HL-60 (cell line): Measurements from ENCODE around the gene RNASEL.

ENCODE experiments used
- DNase-seq, 2 experiments: peaks; one replicate each; pipeline ENCODE4 v3.0.0-alpha.2; 2010 to 2020; ENCODE audit warnings: low read depth in 1 of 2, low spot score in 1 of 2
- H3K27ac ChIP-seq: fragments of 250-450 bp; sonication (Bioruptor Pico); replicated peaks from 2 replicates; pipeline ENCODE4 v1.5.1; 2020; ENCODE audit warnings: mild to moderate bottlenecking, moderate library complexity
- H3K27me3 ChIP-seq: fragments of 250-450 bp; sonication (Bioruptor Pico); 2 replicates; pipeline ENCODE4 v1.5.1; 2021; ENCODE audit warnings: mild to moderate bottlenecking, moderate library complexity; ENCODE audit not compliant: insufficient read depth, poor library complexity, severe bottlenecking
- H3K4me3 ChIP-seq: replicated peaks from 2 replicates; pipeline ENCODE4 v1.5.1; 2011; ENCODE audit warnings: mild to moderate bottlenecking, control low read depth, low read length; ENCODE audit not compliant: insufficient read depth
- GABPA ChIP-seq: IDR thresholded peaks from 2 replicates; pipeline ENCODE4 v1.6.1; 2012; ENCODE audit warnings: low read depth
- POLR2AphosphoS5 ChIP-seq: IDR thresholded peaks from 2 replicates; pipeline ENCODE4 v1.6.1; 2012; ENCODE audit warnings: low read depth
- SPI1 ChIP-seq: IDR thresholded peaks from 2 replicates; pipeline ENCODE4 v1.6.1; 2012; ENCODE audit warnings: low read depth, mild to moderate bottlenecking, borderline replicate concordance
- TF ChIP-seq, protein P1 (sequence below): IDR thresholded peaks from one replicate; pipeline ENCODE4 v1.5.1; 2011; ENCODE audit warnings: low read length, control low read depth, inconsistent platforms; ENCODE audit not compliant: insufficient read depth
- TF ChIP-seq, protein P2 (sequence below): IDR thresholded peaks from 2 replicates; pipeline ENCODE4 v1.6.1; 2012; ENCODE audit warnings: low read depth; ENCODE audit not compliant: insufficient replicate concordance

RNASEL gene

DNA sequence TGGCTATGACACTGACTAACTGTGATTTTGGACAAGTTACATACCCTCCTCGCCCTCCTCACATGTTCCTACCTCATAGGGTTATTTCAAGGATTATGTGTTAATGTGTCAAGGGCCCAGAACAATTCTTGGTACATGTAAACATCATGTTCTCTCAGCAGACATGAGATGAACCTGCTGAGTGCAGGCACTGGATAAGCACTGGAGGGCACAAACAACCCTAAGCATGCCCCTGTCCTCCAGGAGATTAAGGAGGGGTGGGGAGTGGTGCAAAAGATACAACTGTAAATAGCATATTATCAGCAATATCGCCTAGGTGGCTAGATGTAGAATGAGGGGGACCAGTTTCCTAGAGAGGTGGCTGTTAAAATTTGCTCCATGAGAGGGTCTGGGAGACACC lies 32.9 kb upstream of the RNASEL start:
- no peak for DNase-seq
- TF ChIP-seq POLR2AphosphoS5 (no peak), SPI1 (no peak), GABPA (no peak)
- TF ChIP-seq, protein P1, sequence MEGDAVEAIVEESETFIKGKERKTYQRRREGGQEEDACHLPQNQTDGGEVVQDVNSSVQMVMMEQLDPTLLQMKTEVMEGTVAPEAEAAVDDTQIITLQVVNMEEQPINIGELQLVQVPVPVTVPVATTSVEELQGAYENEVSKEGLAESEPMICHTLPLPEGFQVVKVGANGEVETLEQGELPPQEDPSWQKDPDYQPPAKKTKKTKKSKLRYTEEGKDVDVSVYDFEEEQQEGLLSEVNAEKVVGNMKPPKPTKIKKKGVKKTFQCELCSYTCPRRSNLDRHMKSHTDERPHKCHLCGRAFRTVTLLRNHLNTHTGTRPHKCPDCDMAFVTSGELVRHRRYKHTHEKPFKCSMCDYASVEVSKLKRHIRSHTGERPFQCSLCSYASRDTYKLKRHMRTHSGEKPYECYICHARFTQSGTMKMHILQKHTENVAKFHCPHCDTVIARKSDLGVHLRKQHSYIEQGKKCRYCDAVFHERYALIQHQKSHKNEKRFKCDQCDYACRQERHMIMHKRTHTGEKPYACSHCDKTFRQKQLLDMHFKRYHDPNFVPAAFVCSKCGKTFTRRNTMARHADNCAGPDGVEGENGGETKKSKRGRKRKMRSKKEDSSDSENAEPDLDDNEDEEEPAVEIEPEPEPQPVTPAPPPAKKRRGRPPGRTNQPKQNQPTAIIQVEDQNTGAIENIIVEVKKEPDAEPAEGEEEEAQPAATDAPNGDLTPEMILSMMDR, result no peak
- TF ChIP-seq, protein P2, sequence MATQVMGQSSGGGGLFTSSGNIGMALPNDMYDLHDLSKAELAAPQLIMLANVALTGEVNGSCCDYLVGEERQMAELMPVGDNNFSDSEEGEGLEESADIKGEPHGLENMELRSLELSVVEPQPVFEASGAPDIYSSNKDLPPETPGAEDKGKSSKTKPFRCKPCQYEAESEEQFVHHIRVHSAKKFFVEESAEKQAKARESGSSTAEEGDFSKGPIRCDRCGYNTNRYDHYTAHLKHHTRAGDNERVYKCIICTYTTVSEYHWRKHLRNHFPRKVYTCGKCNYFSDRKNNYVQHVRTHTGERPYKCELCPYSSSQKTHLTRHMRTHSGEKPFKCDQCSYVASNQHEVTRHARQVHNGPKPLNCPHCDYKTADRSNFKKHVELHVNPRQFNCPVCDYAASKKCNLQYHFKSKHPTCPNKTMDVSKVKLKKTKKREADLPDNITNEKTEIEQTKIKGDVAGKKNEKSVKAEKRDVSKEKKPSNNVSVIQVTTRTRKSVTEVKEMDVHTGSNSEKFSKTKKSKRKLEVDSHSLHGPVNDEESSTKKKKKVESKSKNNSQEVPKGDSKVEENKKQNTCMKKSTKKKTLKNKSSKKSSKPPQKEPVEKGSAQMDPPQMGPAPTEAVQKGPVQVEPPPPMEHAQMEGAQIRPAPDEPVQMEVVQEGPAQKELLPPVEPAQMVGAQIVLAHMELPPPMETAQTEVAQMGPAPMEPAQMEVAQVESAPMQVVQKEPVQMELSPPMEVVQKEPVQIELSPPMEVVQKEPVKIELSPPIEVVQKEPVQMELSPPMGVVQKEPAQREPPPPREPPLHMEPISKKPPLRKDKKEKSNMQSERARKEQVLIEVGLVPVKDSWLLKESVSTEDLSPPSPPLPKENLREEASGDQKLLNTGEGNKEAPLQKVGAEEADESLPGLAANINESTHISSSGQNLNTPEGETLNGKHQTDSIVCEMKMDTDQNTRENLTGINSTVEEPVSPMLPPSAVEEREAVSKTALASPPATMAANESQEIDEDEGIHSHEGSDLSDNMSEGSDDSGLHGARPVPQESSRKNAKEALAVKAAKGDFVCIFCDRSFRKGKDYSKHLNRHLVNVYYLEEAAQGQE, result no peak
- no peaks in the 10 kb centered on the region for H3K27me3 ChIP-seq
- H3K4me3 ChIP-seq, result no peak overlapping the region
- H3K27ac ChIP-seq, result no peak overlapping the region

DNA sequence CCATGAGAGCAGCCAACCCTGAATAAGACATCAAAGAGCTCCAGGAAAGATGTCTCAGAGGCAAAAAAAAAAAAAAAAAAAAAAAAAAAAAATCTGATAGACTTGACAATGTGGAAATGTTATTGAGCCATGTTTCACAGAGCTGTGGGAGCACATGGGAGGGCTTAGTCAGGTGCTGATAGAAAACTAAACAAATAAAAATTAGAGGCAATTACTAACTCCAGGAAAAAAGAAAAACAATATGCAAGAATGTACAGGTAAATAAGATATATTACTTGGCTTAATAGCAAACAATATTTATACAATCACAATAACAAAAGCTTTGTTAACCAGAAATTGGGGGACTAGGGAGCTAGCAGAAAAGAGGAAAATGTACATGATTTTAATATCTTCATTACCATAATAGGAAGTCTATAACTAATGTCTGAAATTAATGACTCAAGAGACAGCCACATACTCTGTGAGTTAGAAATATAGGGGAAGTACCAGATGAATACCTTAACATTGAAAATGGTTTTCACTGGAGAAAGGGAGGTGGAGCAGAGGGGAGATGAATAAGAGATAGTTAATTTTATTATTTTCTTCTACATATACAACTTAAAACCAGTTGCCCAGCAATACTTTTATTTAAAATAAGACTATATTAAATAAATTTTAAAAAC lies 32.0 kb upstream of the RNASEL start:
- Histone ChIP-seq H3K27me3 (no peaks in the 10 kb centered on the region), H3K4me3 (no peak overlapping the region), H3K27ac (no peak overlapping the region)
- TF ChIP-seq, protein P1, result no peak
- TF ChIP-seq, protein P2, result no peak
- no peak for TF ChIP-seq POLR2AphosphoS5
- no peak for TF ChIP-seq SPI1
- TF ChIP-seq GABPA, result no peak
- no peak for DNase-seq

DNA sequence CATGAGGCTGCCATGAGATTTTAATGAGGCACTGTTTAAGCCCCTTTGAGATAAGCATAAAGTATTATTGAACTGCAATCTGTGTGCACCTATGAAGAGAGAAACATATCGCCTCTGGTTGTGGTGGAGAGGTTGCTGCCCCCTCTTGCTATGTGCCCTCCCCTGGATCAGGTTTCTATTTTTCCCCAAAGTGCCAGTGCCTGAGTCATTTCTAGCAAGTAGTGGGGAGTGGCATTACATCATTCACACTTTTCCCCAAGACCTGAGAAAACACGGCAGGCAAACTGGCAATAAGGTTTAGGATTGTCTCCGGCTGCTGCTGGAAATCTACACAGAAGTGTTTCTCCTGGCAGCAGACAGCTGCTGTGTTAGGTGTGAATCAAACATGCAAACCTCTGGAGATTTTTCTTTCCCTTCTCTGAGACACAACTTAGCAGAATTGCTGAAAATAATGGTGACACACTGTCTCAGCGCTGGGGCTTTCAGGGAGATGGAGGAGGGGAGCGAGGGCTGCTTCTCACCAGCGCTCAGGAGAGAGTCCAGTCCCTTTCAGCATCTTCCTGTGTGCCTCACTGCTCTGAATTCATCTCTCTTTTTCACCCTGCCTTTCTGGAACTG lies 28.8 kb upstream of the RNASEL start:
- TF ChIP-seq SPI1 (no peak), GABPA (no peak), POLR2AphosphoS5 (no peak)
- TF ChIP-seq, protein P1, result no peak
- TF ChIP-seq, protein P2, result no peak
- Histone ChIP-seq H3K27me3 (no peaks in the 10 kb centered on the region), H3K27ac (no peak overlapping the region), H3K4me3 (no peak overlapping the region)
- no peak for DNase-seq
